ENCODE data around the gene WDFY3.

Gene WDFY3

DNA sequence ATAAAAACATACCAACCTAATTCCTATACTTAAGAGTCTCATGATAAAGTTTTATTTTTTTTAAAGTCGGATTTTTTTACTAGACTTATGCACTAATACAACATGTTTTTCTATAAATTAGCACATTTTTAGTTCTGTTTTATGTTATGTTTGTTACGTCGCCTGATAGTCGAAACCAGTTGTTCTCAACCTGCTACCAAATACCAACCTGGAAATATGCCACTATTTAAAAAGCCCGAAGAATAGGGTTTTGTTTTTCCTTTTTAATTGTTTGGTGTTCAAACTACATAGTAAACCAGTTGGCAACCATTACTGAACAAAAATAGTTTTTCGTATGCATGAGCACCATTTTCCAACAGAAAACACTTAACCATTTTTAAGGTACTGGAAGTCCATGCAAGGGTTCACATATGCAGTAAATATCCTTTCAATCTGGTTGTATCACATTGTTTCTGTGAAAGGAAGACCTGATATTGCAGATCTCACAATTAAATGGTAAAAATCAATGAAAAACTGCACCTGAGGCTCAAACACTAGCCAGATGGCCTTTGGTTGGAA is 1.4 kb downstream of the WDFY3 start:
- in situ Hi-C loops (cut with HindIII; ENCODE audit: low sequenced_read_pairs), result loop anchor here (25.0 kb wide), 1 partner anchor 228 kb away; no protein-coding TSS in a partner anchor
- TF ChIP-seq, protein P1, sequence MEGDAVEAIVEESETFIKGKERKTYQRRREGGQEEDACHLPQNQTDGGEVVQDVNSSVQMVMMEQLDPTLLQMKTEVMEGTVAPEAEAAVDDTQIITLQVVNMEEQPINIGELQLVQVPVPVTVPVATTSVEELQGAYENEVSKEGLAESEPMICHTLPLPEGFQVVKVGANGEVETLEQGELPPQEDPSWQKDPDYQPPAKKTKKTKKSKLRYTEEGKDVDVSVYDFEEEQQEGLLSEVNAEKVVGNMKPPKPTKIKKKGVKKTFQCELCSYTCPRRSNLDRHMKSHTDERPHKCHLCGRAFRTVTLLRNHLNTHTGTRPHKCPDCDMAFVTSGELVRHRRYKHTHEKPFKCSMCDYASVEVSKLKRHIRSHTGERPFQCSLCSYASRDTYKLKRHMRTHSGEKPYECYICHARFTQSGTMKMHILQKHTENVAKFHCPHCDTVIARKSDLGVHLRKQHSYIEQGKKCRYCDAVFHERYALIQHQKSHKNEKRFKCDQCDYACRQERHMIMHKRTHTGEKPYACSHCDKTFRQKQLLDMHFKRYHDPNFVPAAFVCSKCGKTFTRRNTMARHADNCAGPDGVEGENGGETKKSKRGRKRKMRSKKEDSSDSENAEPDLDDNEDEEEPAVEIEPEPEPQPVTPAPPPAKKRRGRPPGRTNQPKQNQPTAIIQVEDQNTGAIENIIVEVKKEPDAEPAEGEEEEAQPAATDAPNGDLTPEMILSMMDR (IDR thresholded peaks at IDR 0.05; ENCODE audit: low read depth, low read length, missing control alignments), result no peak
- peak overlapping the region; percentile 73 for H3K4me3 ChIP-seq (ENCODE audit: low read depth, low read length)
- DNase-seq (ENCODE audit: low read depth), result no peak

DNA sequence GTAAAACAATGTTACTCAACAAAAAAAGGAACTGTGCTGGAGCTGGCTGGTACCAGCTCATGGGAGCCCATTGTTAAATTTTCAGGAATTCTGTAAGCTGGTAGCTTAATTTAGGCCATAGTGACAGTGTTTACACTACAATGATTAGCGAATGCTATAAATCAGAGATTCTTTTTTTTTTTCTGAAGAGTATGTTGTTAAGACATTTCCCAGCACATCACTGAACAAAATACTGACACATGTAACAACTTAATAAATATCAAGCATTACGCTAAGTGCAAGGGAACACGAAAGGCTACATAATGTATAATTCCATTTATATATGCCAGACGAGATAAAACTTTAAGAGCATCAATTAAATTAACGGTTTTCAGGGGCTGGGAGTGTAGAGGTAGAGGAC is 4.4 kb downstream of the WDFY3 start:
- no peak overlapping the region for H3K4me3 ChIP-seq (ENCODE audit: low read depth, low read length)
- TF ChIP-seq, protein P1 (IDR thresholded peaks at IDR 0.05; ENCODE audit: low read depth, low read length, missing control alignments), result no peak
- in situ Hi-C loops (cut with HindIII; ENCODE audit: low sequenced_read_pairs), result loop anchor here (25.0 kb wide), 1 partner anchor 225 kb away; no protein-coding TSS in a partner anchor
- no peak for DNase-seq (ENCODE audit: low read depth)

DNA sequence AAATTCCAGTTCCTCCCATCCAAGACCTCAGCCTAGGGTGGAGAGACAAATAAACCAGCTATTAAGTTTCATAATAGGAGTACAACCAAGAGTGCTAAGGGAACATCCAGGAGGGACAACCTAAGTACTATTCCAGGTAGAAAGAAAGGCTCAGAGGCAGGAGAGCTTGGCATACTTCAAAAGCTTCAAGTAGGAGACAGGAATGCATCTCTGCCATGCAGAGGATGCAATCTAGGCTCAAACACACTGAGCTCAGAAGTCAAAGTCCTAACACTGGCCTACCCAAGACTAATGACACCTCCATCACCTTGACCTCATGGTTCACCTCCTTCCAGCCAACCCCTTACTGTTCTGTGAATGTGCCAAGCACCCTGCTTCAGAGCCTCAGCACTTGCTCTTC is 8.1 kb downstream of the WDFY3 start:
- no peak overlapping the region for H3K4me3 ChIP-seq (ENCODE audit: low read depth, low read length)
- TF ChIP-seq, protein P1 (IDR thresholded peaks at IDR 0.05; ENCODE audit: low read depth, low read length, missing control alignments), result no peak
- in situ Hi-C loops (cut with HindIII; ENCODE audit: low sequenced_read_pairs), result loop anchor here (25.0 kb wide), 1 partner anchor 221 kb away; no protein-coding TSS in a partner anchor
- DNase-seq (ENCODE audit: low read depth), result no peak

DNA sequence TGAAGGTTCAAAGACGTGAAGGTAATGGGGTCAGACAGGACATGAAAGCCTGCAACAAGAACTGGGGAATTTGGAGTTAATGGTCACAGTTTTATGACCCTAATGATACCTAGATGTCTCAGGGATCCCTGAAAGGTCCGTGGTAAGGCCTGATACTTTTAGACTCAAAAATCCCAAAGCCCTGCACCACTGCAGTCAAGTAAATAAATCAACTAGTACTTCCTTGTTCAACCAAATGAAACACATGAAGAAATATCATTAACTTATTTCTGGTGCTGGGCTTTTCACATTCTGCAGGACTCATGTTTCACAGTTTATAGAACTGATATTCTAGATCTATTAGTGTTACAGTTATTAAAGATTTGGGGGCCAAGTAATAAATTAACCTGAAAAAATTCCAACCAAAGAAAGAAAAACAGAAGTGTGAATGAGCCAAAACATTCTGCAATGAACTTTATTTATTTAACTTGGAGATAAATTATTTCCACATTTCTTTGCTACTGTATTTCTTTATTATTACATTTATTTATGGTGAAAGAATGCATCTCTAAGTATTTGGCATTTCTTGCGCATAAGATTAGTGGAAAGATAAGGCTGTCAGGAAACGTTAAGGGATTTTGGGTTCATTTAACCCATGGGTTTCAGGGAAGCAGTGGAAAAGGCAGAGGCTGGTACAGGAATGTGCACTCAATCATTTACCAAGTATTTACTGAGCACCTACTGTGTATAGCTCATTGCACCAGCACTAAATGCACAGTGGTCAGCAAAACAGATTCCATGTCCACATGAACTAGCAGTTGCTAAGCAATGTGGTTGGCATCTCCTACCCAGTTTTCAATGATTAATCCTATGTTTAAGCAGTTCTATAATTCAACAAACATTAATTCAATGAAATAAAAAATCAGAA is 8.7 kb downstream of the WDFY3 start:
- in situ Hi-C loops (cut with HindIII; ENCODE audit: low sequenced_read_pairs), result loop anchor here (25.0 kb wide), 1 partner anchor 220 kb away; no protein-coding TSS in a partner anchor
- H3K4me3 ChIP-seq (ENCODE audit: low read depth, low read length), result no peak overlapping the region
- TF ChIP-seq, protein P1 (IDR thresholded peaks at IDR 0.05; ENCODE audit: low read depth, low read length, missing control alignments), result no peak
- peak; percentile 28 for DNase-seq (ENCODE audit: low read depth)

DNA sequence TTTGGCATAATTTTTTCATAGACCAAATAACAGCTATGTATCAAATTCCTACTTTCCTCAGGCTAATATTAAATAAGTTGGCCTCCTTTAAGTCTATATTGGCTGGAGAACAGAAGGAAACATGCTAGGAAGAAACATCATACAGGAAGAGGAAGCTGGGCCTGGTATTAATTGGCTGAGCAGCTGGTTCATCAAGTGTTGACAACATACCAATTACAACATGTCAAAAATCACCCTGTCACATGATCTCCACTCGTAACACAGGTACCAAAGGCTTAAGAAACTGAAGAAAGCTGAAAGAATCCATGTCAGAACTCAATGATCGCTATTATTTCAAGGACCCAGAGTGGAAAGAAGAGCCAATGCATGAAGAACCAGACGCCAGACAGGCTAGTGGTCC is 10.5 kb downstream of the WDFY3 start:
- DNase-seq (ENCODE audit: low read depth), result no peak
- TF ChIP-seq, protein P1 (IDR thresholded peaks at IDR 0.05; ENCODE audit: low read depth, low read length, missing control alignments), result no peak
- no peak overlapping the region for H3K4me3 ChIP-seq (ENCODE audit: low read depth, low read length)
- in situ Hi-C loops (cut with HindIII; ENCODE audit: low sequenced_read_pairs), result loop anchor here (25.0 kb wide), 1 partner anchor 219 kb away; no protein-coding TSS in a partner anchor

DNA sequence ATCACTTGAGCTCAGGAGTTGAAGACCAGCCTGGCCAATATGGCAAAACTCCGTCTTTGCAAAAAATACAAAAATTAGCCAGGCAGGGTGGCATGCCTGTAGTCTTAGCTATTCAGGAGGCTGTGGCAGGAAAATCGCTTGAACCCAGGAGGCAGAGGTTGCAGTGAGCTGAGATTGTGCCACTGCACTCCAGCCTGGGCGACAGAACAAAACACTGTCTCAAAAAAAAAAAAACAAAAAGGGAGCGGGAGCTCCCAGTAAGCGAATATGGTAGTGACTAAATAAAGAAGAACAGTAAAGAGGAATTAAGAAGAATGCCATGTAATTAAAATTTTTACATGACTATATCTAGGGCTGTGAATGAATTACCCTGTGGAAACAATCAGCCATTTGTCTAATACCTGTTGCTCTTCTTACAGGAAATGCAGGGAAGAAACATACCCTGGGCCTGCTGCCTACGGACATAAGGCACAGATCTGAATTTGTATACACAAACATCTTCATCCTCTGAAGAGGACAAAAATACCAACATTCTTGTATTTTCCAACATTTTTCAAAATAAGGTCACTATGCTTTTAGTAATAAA is 11.4 kb downstream of the WDFY3 start:
- TF ChIP-seq, protein P1 (IDR thresholded peaks at IDR 0.05; ENCODE audit: low read depth, low read length, missing control alignments), result no peak
- no peak for DNase-seq (ENCODE audit: low read depth)
- in situ Hi-C loops (cut with HindIII; ENCODE audit: low sequenced_read_pairs), result loop anchor here (25.0 kb wide), 1 partner anchor 218 kb away; no protein-coding TSS in a partner anchor
- H3K4me3 ChIP-seq (ENCODE audit: low read depth, low read length), result no peak overlapping the region
